H1 (cell line): Measurements from ENCODE around the gene RANBP9. TPM values are rescaled to one million over a fixed set of nuclear protein-coding genes. Genes with fewer than 3 reads are reported as not detected.

ENCODE experiments used
- CTCF ChIA-PET: fragments of 300-600 bp; sonication (Branson Sonifier 250); formaldehyde crosslinking; loops from one replicate; lab custom pipeline; 2021; ENCODE audit not compliant: partially characterized antibody; lab: Charles Lee
- POLR2A ChIA-PET: fragments of 300-600 bp; sonication (Branson Sonifier 250); formaldehyde crosslinking; loops from one replicate; lab custom pipeline; 2021; ENCODE audit warnings: inconsistent platforms; ENCODE audit not compliant: partially characterized antibody; lab: Charles Lee
- DNase-seq, 2 experiments: peaks; one replicate each; pipeline versions ENCODE4 v3.0.0 to v3.0.0-alpha.2; 2010 to 2022; ENCODE audit warnings: low spot score in 2 of 2, low read depth in 1 of 2, mixed read lengths in 1 of 2
- FAIRE-seq: peaks from 2 replicates; lab custom pipeline; 2011; peaks lifted over from hg19 to GRCh38; lab: Jason Lieb, UNC
- H2AFZ ChIP-seq: 2 replicates; pipeline ENCODE4 v1.8.1; 2012; ENCODE audit warnings: low read length, inconsistent platforms
- H2AK5ac ChIP-seq: 2 replicates; pipeline ENCODE4 v1.6.1; 2013; ENCODE audit warnings: low read depth, low read length
- H2BK120ac ChIP-seq: replicated peaks from 2 replicates; pipeline ENCODE3; 2013; ENCODE audit warnings: low read depth, low read length, inconsistent platforms
- H2BK12ac ChIP-seq: 2 replicates; pipeline ENCODE4 v1.6.1; 2013; ENCODE audit warnings: low read depth, low read length
- H2BK15ac ChIP-seq: 2 replicates; pipeline ENCODE4 v1.6.1; 2013; ENCODE audit warnings: low read length
- H2BK20ac ChIP-seq: 2 replicates; pipeline ENCODE4 v1.6.1; 2013; ENCODE audit warnings: low read length
- H2BK5ac ChIP-seq: 2 replicates; pipeline ENCODE4 v1.6.1; 2013; ENCODE audit warnings: low read depth, low read length
- H3K14ac ChIP-seq: 2 replicates; pipeline ENCODE4 v1.6.1; 2013; ENCODE audit warnings: inconsistent platforms; ENCODE audit not compliant: insufficient read length
- H3K18ac ChIP-seq: 2 replicates; pipeline ENCODE4 v1.6.1; 2013; ENCODE audit warnings: low read length; ENCODE audit errors: extremely low read depth
- H3K23ac ChIP-seq: 2 replicates; pipeline ENCODE4 v1.6.1; 2013; ENCODE audit warnings: inconsistent platforms; ENCODE audit not compliant: insufficient read length
- H3K23me2 ChIP-seq: 2 replicates; pipeline ENCODE4 v1.6.1; 2013; ENCODE audit warnings: low read depth, low read length
- H3K27ac ChIP-seq: 2 replicates; pipeline ENCODE4 v1.6.1; 2011; ENCODE audit warnings: low read depth, low read length, inconsistent platforms
- H3K27me3 ChIP-seq, 4 experiments: replicated peaks in 1 of 4; 1 replicate in 1 of 4; 2 replicates in 3 of 4; pipeline versions ENCODE4 v1.6.1 to v1.8.1; 2011 to 2013; ENCODE audit warnings: low read length in 3 of 4, mild to moderate bottlenecking in 3 of 4, inconsistent platforms in 2 of 4, mixed read lengths in 2 of 4, moderate library complexity in 1 of 4; ENCODE audit not compliant: control insufficient read depth in 3 of 4, insufficient read depth in 3 of 4; ENCODE audit errors: extremely low read depth in 1 of 4
- H3K36me3 ChIP-seq, 4 experiments: 2 replicates each; pipeline versions ENCODE4 v1.6.1 to v1.8.1; 2011 to 2013; ENCODE audit warnings: mild to moderate bottlenecking in 4 of 4, low read length in 3 of 4, moderate library complexity in 2 of 4, control low read depth in 1 of 4, inconsistent platforms in 1 of 4; ENCODE audit not compliant: insufficient read depth in 4 of 4, control insufficient read depth in 2 of 4
- H3K4ac ChIP-seq: replicated peaks from 2 replicates; pipeline ENCODE3; 2013; ENCODE audit warnings: low read length, low read depth, mixed read lengths, inconsistent platforms; ENCODE audit not compliant: insufficient read length
- H3K4me1 ChIP-seq, 4 experiments: replicated peaks in 1 of 4; 1 replicate in 1 of 4; 2 replicates in 3 of 4; pipeline versions ENCODE4 v1.6.1 to v1.8.1; 2011 to 2013; ENCODE audit warnings: low read length in 3 of 4, inconsistent platforms in 2 of 4, mixed read lengths in 1 of 4; ENCODE audit not compliant: insufficient read depth in 4 of 4, control insufficient read depth in 3 of 4
- H3K4me2 ChIP-seq, 2 experiments: 2 replicates each; pipeline versions ENCODE4 v1.6.1 to v1.8.1; 2011 to 2013; ENCODE audit warnings: low read depth in 2 of 2, low read length in 2 of 2, control low read depth in 1 of 2, inconsistent platforms in 1 of 2, mild to moderate bottlenecking in 1 of 2; ENCODE audit not compliant: insufficient read depth in 1 of 2
- H3K4me3 ChIP-seq, 4 experiments: fragments of 200-600, 300-600 bp in 1 of 4; sonication (generic), shearing (Covaris generic), sonication (Bioruptor Twin) in 1 of 4; 2 replicates each; pipeline versions ENCODE4 v1.5.1 to v1.8.1; 2011 to 2016; ENCODE audit warnings: low read length in 4 of 4, low read depth in 3 of 4, control low read depth in 2 of 4, inconsistent platforms in 2 of 4, mild to moderate bottlenecking in 2 of 4, mixed read lengths in 1 of 4, moderate library complexity in 1 of 4; ENCODE audit not compliant: insufficient read depth in 2 of 4; ENCODE audit errors: extremely low read depth in 1 of 4
- H3K56ac ChIP-seq: replicated peaks from 2 replicates; pipeline ENCODE3; 2013; ENCODE audit warnings: low read depth, mild to moderate bottlenecking, mixed read lengths, low read length, inconsistent platforms; ENCODE audit not compliant: insufficient read length
- H3K79me1 ChIP-seq: 2 replicates; pipeline ENCODE4 v1.6.1; 2013; ENCODE audit warnings: low read depth, low read length, control low read depth
- H3K79me2 ChIP-seq, 2 experiments: 2 replicates each; pipeline versions ENCODE4 v1.6.1 to v1.8.1; 2012 to 2013; ENCODE audit warnings: low read length in 2 of 2, mild to moderate bottlenecking in 2 of 2, inconsistent platforms in 1 of 2; ENCODE audit not compliant: insufficient read depth in 2 of 2, control insufficient read depth in 1 of 2
- H3K9ac ChIP-seq, 4 experiments: replicated peaks in 1 of 4; 1 replicate in 1 of 4; 2 replicates in 3 of 4; pipeline versions ENCODE4 v1.6.1 to v1.8.1; 2011 to 2013; ENCODE audit warnings: low read depth in 3 of 4, low read length in 3 of 4, control low read depth in 2 of 4, mild to moderate bottlenecking in 2 of 4, moderate library complexity in 2 of 4, inconsistent platforms in 1 of 4; ENCODE audit errors: extremely low read depth in 1 of 4
- H3K9me3 ChIP-seq, 2 experiments: 2 replicates each; pipeline versions ENCODE4 v1.6.1 to v1.8.1; 2012 to 2013; ENCODE audit warnings: mild to moderate bottlenecking in 2 of 2, moderate library complexity in 2 of 2, control low read depth in 1 of 2, inconsistent platforms in 1 of 2, low read depth in 1 of 2, low read length in 1 of 2, mixed read lengths in 1 of 2; ENCODE audit not compliant: insufficient read depth in 2 of 2
- H4K20me1 ChIP-seq, 2 experiments: replicated peaks in 1 of 2; 2 replicates each; pipeline versions ENCODE3 to v1.8.1; 2011 to 2013; ENCODE audit warnings: inconsistent platforms in 2 of 2, low read length in 2 of 2, mild to moderate bottlenecking in 1 of 2; ENCODE audit not compliant: insufficient read depth in 2 of 2, control insufficient read depth in 1 of 2
- H4K5ac ChIP-seq: 2 replicates; pipeline ENCODE4 v1.6.1; 2013; ENCODE audit warnings: low read length, low read depth, mixed read lengths, inconsistent platforms; ENCODE audit not compliant: insufficient read length
- H4K8ac ChIP-seq: 2 replicates; pipeline ENCODE4 v1.8.0; 2013; ENCODE audit warnings: mild to moderate bottlenecking, moderate library complexity, low read length, inconsistent platforms; ENCODE audit not compliant: insufficient read depth; ENCODE audit errors: extremely low read depth
- H4K91ac ChIP-seq: replicated peaks from 2 replicates; pipeline ENCODE3; 2013; ENCODE audit warnings: low read length, mixed read lengths, inconsistent platforms; ENCODE audit not compliant: insufficient read length
- ATF2 ChIP-seq: IDR thresholded peaks from 2 replicates; pipeline ENCODE4 v1.6.1; 2012; ENCODE audit warnings: low read length, inconsistent platforms
- BACH1 ChIP-seq: IDR thresholded peaks from 2 replicates; pipeline ENCODE4 v1.6.1; 2012; ENCODE audit warnings: low read length, improper control_type of control experiment
- BRCA1 ChIP-seq: IDR thresholded peaks from 2 replicates; pipeline ENCODE4 v1.6.1; 2012; ENCODE audit warnings: low read depth, low read length, improper control_type of control experiment
- CREB1 ChIP-seq: IDR thresholded peaks from 2 replicates; pipeline ENCODE4 v1.6.1; 2012; ENCODE audit warnings: inconsistent platforms
- E2F6 ChIP-seq: IDR thresholded peaks from 2 replicates; pipeline ENCODE4 v1.6.1; 2012; ENCODE audit warnings: inconsistent platforms
- POLR2A ChIP-seq, 2 experiments: IDR thresholded peaks; 1 replicate in 1 of 2; 2 replicates in 1 of 2; pipeline ENCODE4 v1.6.1; 2011; ENCODE audit warnings: low read depth in 2 of 2, low read length in 2 of 2, mild to moderate bottlenecking in 2 of 2; ENCODE audit errors: control extremely low read depth in 1 of 2
- WGBS, 2 experiments: shearing (Covaris generic) in 1 of 2; methylation state at CpG; one replicate each; pipeline versions ENCODE4 v1.1.6 to v1.1.7; 2013 to 2015; ENCODE audit warnings: low lambda C conversion rate in 2 of 2, mixed read lengths in 2 of 2, inconsistent platforms in 1 of 2, low coverage in 1 of 2, missing lambda C conversion rate in 1 of 2; ENCODE audit not compliant: insufficient replicate concordance in 2 of 2, insufficient coverage in 1 of 2, insufficient read length in 1 of 2; ENCODE audit errors: extremely low coverage in 1 of 2, missing lambda C conversion rate in 1 of 2; 5-methylcytosine and 5-hydroxymethylcytosine counted together
- polyA plus RNA-seq, 7 experiments: library from polyadenylated mRNA; depleted of rRNA in 3 of 7; stranded (reverse) in 5 of 7; unstranded in 2 of 7; fragments of >200 nt in 5 of 7; fragments of 200-250 nt in 2 of 7; gene quantifications; 1 replicate in 5 of 7; 2 replicates in 1 of 7; 4 replicates in 1 of 7; pipeline versions ENCODE4 v1.2.1 to v1.2.3, GENCODE V29; 2011 to 2013; ENCODE audit warnings: missing spikeins in 2 of 7, mixed read lengths in 2 of 7
- total RNA-seq: library from RNA; stranded (reverse); fragmentation: NEBNext Ultra II Directional; extraction: Animal tissue kit (Norgen Biotek cat#: 25700); gene quantifications from 2 replicates; pipeline ENCODE4 v1.2.1, GENCODE V29; 2021

Gene RANBP9
- total and polyA plus RNA-seq, 2 of the 8 experiments (the other 6 are each of a cell fraction or from before 2014, with no cell fraction given), result 13.0 to 36.7 TPM

GRCh38 chr6:13694562-13694961, 17.1 kb downstream of the RANBP9 start:
- H2AK5ac ChIP-seq, result no peak overlapping the region
- H3K23me2 ChIP-seq, result no peaks in the 10 kb centered on the region
- no peak overlapping the region for H2BK12ac ChIP-seq
- H3K4ac ChIP-seq, result no peak overlapping the region
- no peak overlapping the region for H2BK120ac ChIP-seq
- H3K79me1 ChIP-seq, result no peaks in the 10 kb centered on the region
- FAIRE-seq (no peak), DNase-seq (no peak)
- H3K4me3 ChIP-seq, result no peak overlapping the region
- H3K56ac ChIP-seq, result no peak overlapping the region
- no peak overlapping the region for H2BK20ac ChIP-seq
- H2AFZ ChIP-seq, result no peak overlapping the region
- H3K79me2 ChIP-seq, result peaks cover 0 to 84% of the 10 kb centered on the region in 2 experiments; a peak in 2 of 4 replicates
- H3K4me2 ChIP-seq, result no peak overlapping the region
- no peak overlapping the region for H3K14ac ChIP-seq
- H4K20me1 ChIP-seq, result peaks cover 0 to 3% of the 10 kb centered on the region in 2 experiments
- POLR2A ChIA-PET, result interaction anchor here (1.4 to 1.5 kb wide), 2 partner anchors 9 to 119 kb away, joined by 3 to 5 read pairs; partner anchors contain the start of gene MCUR1
- no peak for TF ChIP-seq BRCA1
- no peak for TF ChIP-seq ATF2
- TF ChIP-seq E2F6, result no peak
- TF ChIP-seq CREB1, result no peak
- TF ChIP-seq POLR2A (IDR thresholded peaks at IDR 0.05; ENCODE audit: control extremely low read depth in 1 of 2, low read depth in 2 of 2, low read length in 2 of 2), result no peak
- TF ChIP-seq BACH1, result no peak
- WGBS, 2 experiments, result 85% methylated on average over 4 of the region's 4 CpGs; no CpG with 5 or more reads in 1 of the 2 experiments
- H3K27ac ChIP-seq, result no peak overlapping the region
- H4K91ac ChIP-seq, result no peak overlapping the region
- no peaks in the 10 kb centered on the region for H3K27me3 ChIP-seq
- no peaks in the 10 kb centered on the region for H3K9me3 ChIP-seq
- no peak overlapping the region for H2BK15ac ChIP-seq
- H3K23ac ChIP-seq, result no peak overlapping the region
- no peak overlapping the region for H3K18ac ChIP-seq
- no peaks in the 10 kb centered on the region for H3K36me3 ChIP-seq
- peaks cover 0 to 3% (median under 1%) of the 10 kb centered on the region in 4 experiments; a peak in 2 of 7 replicates for H3K4me1 ChIP-seq
- no peak overlapping the region for H2BK5ac ChIP-seq
- no peak overlapping the region for H4K5ac ChIP-seq
- CTCF ChIA-PET, result interaction anchor here (0.9 kb wide), 1 partner anchor 16 kb away, joined by 3 read pairs; no protein-coding TSS in a partner anchor
- no peak overlapping the region for H4K8ac ChIP-seq
- H3K9ac ChIP-seq, result no peak overlapping the region
